IPS-18c (cell line): ENCODE data around the gene LAMA3.

ENCODE experiments used
- H3K4me3 ChIP-seq: 2 replicates; pipeline ENCODE4 v1.7.0; 2013; ENCODE audit warnings: low read depth, mild to moderate bottlenecking, low read length, moderate library complexity; ENCODE audit not compliant: insufficient read depth
- H3K9me3 ChIP-seq: one replicate; pipeline ENCODE4 v1.6.1; 2013; ENCODE audit warnings: mild to moderate bottlenecking, low read length, moderate library complexity; ENCODE audit not compliant: control insufficient read depth, insufficient read depth

LAMA3 gene

DNA sequence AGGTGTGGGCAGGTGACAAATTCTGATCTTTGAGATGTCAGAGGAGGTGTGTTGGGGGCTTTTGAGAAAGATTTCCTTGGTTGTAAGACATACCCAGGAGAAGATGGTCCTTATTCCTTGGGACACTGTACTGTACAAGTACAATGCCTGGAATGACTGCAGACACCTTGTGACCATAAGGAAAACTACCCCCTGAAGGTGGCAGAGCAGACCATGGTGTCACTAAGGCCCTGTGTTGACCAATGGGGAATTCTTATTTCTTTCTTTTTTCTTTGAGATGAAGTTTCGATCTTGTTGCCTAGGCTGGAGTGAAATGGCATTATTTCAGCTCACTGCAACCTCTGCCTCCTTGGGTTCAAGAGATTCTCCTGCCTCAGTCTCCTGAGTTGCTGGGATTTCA is 22.1 kb upstream of the LAMA3 start:
- peaks cover 4% of the 10 kb centered on the region for H3K9me3 ChIP-seq
- no peak overlapping the region for H3K4me3 ChIP-seq

DNA sequence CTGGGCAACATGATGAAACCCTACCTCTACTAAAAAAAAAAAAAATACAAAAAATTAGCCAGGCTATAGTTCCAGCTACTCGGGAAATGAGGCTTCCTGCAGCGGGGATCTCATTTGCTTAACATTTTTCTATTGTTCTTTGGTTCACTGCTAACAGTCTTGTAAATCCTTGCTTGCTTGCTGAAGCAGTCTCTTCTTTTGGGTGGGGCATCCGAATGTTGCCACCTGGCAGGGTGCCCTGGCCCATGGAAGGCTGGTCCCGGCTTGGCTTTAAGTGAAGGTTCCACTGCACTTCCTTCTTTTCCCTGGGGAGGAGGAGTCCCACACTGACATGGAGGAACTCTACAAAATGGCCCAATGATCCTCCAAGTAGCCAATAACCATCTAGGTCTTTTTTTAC is 20.5 kb upstream of the LAMA3 start:
- peaks cover 4% of the 10 kb centered on the region for H3K9me3 ChIP-seq
- H3K4me3 ChIP-seq = no peak overlapping the region

DNA sequence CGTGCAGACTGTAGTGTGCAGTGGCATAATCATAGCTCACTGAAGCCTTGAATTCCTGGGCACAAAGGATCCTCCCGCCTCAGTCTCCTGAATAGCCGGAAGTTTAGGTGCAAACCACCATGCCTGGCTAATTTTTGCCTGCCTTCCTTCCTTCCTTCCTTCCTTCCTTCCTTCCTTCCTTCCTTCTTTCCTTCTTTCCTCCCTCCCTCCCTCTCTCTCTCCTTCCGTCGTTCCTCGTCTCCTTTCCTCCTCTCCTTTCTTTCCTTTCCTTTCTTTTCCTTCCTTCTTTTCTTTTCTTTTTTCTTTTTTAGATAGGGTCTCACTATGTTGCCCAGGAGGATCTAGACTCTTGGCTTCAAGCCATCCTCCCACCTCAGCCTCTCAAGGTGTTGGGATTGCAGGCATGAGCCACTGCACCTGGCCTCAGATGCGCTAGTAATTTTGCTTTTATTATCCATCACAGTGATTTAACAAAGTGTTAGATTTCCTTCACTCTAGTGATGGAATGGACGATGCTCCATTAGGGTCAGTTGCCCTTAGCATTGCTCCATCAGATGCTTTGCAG is 20.0 kb upstream of the LAMA3 start:
- H3K9me3 ChIP-seq = peaks cover 4% of the 10 kb centered on the region
- H3K4me3 ChIP-seq = no peak overlapping the region

DNA sequence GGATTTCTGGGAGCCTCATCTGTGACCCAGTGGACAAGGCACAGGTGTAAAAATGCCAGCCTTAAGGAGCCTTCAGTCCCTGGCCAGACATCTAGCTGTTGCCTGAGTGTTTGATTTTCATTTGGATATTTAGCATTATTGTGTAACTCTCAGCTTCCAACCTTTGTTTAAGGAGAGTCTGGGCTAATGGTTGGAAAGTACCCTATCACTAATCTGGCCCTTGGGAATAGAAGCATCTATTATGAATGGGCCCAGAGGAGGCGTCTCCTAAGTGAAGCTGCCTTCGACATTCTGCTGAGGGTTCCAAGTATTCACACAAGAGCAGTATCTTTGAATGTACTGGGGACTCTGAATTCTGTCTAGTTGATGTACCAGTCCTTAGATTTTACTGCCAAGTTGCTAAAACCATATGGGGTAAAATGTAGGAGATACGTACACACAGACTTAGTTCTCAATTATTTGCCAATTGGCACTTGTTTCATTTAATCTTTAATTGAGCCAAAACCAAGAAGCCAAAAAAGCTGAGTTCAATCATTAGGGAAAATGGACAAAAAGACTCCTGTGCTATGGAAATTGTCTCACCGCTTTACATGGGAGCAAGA is 19.3 kb upstream of the LAMA3 start:
- Histone ChIP-seq H3K4me3 (no peak overlapping the region), H3K9me3 (peaks cover 4% of the 10 kb centered on the region)

DNA sequence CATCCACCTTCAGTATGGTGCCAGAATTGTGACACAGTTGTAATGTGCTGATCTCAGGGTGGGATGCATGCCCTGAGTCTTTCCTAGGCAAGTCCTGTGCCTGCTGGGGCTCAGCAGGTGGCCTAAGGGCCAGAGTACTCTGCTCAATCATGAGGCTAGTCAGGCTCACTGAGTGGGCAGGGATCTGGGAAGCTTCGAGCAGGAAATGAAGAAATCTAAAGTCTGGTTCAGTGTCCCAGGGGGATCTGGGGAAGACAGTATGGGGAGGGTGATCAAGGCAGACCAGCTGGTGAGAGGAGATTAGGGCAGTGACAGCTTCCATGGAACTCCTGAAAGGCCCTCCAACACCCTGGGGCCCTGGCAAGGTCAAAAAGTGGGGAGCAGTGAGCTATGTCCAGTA is 17.7 kb upstream of the LAMA3 start:
- H3K4me3 ChIP-seq = no peak overlapping the region
- H3K9me3 ChIP-seq = peaks cover 4% of the 10 kb centered on the region

DNA sequence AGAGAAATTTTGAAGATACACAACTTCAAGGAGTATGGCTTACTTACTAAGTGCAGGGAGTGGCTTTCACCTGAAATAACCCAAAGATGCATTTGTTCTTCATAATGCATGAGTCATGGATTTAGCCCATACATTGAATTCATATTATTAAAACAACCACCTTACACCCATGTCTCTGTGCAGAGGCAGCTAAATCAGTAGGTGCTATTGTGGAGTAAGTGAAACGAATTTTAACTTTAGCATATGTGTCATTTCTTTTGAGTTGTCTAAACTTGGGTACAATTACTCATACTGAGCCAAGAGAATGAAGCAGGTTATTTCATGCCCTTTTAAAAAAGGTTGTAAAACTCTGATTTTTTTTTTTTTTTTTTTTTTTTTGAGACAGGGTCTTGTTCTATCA is 15.5 kb upstream of the LAMA3 start:
- Histone ChIP-seq H3K9me3 (peaks cover 4% of the 10 kb centered on the region), H3K4me3 (no peak overlapping the region)

DNA sequence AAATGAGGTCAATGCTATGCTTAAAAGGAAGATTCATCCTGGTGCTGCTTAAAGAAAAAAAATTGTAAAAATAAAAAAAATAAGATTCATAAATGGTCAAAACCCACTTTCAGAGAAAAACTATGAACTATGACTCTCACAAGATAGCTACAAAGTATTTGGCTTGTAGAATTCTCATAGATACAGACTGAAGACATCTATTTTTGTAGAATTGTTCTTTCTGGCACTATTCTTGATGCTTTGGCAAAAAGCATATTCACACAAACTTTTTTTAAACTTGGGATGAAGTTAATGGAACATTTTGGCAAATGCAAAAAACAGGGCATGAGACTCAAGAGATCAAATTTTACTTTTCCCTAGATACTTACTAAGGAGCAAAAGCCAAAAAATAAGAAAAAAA is 14.0 kb upstream of the LAMA3 start:
- peaks cover 4% of the 10 kb centered on the region for H3K9me3 ChIP-seq
- no peak overlapping the region for H3K4me3 ChIP-seq

DNA sequence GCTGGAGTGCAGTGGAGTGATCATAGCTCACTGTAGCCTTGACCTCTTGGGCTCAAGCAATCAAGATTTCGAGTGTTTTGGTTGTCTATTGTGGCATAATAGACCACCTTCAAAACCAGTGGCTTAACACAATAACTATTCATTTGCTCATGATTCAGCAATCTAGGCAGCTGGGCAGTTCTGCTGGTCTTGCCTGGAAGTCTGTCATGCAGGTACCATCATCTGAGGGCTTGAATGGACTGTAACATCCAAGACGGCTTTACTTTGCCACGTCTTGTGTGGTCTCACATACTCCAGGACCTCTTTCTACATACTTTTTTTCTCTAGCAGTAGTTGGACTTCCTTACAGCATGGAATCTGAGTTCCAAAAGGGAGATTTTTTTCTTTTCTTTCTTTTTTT is 13.4 kb upstream of the LAMA3 start:
- no peak overlapping the region for H3K4me3 ChIP-seq
- no peaks in the 10 kb centered on the region for H3K9me3 ChIP-seq

DNA sequence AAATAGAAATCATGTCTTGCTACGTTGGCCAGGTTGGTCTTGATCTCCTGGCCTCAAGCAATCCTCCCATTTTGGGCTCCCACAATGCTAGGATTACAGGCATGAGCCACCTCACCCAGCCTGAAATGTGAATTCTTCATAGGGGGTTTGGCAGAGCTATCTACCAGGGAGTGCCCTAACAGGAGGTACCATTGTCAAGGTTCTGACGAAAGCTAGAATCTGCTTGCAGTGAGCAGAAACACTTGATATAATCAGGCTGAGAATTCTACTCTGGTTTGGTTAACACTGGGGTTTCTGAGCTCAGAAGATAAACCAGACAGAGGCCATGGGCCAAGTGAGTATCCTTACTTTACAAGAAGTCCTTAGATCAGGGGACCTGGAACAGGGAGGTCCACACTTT is 7.2 kb upstream of the LAMA3 start:
- H3K4me3 ChIP-seq = no peak overlapping the region
- no peaks in the 10 kb centered on the region for H3K9me3 ChIP-seq

DNA sequence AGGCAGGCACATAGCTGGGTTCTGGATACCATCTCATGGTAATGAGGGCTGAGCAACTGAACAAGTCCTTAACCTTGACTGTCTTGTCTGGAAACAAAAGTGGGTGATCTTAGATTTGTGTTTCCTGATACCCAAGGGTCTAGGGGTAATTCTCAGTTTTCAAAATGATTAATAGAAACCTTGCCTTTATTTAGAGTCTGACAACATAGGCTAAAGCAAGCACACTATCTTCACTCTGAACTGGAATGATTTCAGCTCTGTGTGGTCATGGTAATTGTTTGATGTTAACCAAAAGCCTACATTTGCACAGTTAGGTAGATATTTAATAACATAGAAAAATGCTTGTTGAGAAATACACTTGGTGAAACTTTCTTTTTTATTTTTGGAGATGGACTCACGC is 6.8 kb upstream of the LAMA3 start:
- H3K9me3 ChIP-seq = no peaks in the 10 kb centered on the region
- no peak overlapping the region for H3K4me3 ChIP-seq

DNA sequence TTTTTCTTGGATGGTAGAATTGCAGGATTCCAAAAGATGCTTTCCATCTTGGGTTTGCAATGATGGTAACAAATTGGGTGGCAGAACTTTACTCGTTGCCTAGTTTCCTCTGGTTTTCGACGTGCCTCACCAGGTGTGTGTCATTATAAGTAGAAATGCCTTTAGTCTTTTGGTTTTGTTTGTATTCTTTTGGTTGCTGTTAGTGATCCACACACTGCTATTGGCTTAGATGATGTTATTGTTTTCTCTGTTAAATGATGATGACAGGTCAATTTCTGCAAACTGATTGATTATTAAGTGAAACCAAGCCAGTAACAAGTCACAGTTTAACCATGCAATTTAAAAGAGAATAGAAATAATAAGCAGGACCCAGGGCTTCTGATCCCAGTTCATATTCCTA is 6.1 kb upstream of the LAMA3 start:
- H3K4me3 ChIP-seq = no peak overlapping the region
- H3K9me3 ChIP-seq = no peaks in the 10 kb centered on the region

DNA sequence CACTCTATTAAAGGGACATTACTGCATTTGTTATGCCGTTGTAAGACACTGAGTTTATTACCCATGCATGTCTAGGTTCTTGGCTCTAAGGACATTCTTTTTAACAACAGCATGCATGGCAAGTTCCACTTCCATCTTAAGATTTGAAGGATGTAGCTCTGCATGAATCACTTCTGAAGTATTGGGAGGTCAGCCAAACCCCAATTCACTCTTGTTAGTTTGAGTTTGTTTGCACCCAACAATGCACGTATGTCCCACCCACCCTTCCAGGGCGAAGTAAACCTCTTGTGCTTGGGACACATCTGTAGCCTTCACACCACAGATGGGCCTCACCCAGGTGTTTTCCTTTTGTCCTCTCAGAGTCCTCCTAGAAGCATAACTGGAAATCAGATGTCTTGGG is 5.6 kb upstream of the LAMA3 start:
- no peaks in the 10 kb centered on the region for H3K9me3 ChIP-seq
- no peak overlapping the region for H3K4me3 ChIP-seq

DNA sequence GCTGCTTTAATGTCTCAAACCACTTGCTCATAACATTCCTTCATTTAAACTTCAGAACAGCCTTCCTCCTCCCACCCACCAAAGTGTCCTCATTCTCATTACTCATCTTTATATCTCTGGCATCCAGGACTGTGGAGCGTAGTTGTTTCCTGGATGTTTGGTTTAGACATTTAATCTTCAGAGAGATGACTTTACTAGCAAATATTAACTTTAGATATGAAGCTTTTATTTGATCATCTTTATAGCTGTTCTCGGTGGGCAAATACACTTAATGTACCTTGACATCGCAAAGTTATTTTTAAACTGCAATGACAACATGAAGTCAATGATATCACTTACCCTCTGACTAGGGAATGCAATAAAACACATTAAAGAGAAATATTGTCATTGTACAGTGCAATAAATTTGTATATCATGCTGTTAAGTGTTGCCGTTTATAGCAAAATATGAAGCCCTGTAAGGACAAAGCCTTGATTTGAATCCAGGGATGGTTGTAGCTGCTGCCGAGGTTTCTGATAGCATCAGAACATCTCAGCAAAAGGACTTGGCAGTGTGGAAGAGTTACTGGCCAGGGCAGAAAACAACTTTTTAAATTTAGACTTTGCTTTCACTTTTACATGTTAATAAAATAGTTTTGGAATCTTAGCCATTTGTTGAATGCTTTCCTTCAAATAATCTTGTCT is 4.6 kb upstream of the LAMA3 start:
- H3K9me3 ChIP-seq = no peaks in the 10 kb centered on the region
- no peak overlapping the region for H3K4me3 ChIP-seq

DNA sequence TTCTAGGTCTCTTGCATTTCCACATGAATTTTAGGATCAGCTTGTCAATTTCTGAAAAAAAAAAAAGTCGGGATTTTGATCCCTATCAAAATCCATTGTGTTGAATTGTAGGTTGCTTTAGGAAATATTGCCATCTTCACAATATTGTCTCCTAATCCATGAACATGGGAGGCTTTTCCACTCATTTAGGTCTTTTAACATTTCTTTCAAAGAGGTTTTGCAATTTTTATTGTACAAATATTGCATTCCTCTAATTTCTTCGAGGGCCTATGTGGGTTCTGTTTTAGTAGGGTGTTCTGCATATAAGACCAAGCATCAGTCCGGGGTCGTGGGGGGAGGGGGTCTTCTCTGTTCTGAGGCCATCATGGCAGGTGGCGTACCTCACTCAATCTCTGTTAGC is 725 bp upstream of the LAMA3 start:
- Histone ChIP-seq H3K9me3 (no peaks in the 10 kb centered on the region), H3K4me3 (no peak overlapping the region)

DNA sequence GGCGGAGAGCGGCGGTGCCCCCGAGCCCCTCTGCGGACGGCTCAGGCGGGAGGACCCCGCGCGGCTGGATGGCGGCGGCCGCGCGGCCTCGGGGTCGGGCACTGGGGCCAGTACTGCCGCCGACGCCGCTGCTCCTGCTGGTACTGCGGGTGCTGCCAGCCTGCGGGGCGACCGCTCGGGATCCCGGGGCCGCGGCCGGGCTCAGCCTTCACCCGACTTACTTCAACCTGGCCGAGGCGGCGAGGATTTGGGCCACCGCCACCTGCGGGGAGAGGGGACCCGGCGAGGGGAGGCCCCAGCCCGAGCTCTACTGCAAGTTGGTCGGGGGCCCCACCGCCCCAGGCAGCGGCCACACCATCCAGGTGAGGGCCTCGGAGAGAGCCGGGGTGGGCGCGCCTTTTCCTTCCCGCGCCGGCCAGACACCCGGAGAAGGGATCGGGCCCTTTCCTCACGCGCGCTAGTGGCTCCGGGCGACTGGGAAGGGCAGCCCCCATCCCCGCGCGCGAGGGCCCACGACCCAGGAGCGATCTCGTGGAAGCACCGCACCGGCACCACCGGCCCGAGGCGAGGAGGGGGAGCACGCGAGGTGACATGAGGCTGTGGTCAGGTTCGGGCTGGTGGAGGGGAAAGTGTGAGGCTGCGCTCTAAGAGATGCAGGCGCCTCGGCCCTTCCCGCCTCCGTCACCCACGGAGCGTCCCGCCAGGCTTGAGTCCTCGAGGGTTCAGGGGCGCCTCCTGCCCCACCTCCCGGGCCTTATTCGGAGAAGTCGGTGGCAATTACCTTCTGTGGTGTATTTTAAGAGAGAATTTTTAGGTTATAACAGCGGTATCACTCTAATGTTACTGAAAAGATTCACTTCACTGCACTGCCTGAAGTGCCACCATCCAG is 607 bp downstream of the LAMA3 start:
- H3K9me3 ChIP-seq = no peaks in the 10 kb centered on the region
- H3K4me3 ChIP-seq = peak overlapping the region; percentile 62

DNA sequence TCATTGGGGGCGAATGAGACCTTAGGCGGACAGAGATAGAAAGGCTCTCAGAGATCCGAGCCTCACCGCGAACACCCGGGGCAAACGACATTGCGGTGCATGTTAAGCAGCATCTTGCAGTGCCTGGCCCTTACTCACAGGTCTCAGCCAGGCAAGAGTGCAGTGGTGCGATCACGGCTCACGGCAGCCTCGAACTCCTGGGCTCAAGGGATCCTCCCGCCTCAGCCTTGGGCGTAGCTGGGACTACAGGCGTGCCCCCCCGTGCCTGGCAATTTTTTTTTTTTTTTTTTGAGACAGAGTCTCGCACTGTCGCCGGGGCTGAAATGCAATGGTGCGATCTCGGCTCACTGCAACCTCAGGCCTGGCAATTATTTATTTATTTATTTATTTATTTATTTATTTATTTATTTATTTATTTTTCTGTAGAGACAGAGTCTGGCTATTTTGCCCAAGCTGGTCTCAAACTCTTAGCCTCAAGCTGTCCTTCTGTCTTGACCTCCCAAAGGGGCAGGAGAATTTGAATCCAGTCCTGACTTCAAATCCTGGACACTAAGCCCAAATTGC is 1.3 kb downstream of the LAMA3 start:
- Histone ChIP-seq H3K4me3 (peak overlapping the region; percentile 62), H3K9me3 (no peaks in the 10 kb centered on the region)

DNA sequence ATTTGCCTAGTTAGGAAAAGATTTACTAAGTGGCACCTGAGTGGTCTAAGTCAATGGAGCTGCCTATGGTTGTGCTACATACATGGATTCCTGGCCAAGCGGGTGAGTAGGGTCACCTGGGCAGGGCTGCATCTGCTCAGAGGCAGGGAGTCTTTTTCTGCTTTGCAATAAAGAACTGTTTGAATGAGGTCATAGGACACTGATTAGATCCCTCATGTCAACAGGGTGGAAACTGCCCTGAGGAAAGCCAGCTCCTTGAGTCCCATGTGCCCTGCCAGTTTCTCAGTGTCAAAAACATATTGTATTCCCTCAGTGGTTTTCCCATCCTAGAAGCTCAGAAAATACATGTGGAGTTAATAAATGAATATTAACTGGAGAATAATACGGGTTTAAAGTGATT is 4.6 kb downstream of the LAMA3 start:
- Histone ChIP-seq H3K9me3 (no peaks in the 10 kb centered on the region), H3K4me3 (no peak overlapping the region)
